Measurements from ENCODE around the gene TACC2.
A peak's percentile ranks its signal among the peaks of the same experiment; 100 is the strongest.

The TACC2 gene

GRCh38 chr10:122132882-122133565 lies 144.1 kb downstream of the TACC2 start:
- Histone ChIP-seq H3K79me1 (ENCODE audit: low read length) (peaks cover 7% of the 10 kb centered on the region), H2BK15ac (replicated peaks; ENCODE audit: low read depth) (no peak overlapping the region), H3K18ac (ENCODE audit: low read length) (no peak overlapping the region), H3K9ac (ENCODE audit: low read length) (no peak overlapping the region), H3K79me2 (ENCODE audit: control insufficient read depth, insufficient read depth, low read length) (no peaks in the 10 kb centered on the region), H3K23ac (ENCODE audit: low read length) (no peak overlapping the region), H2BK120ac (ENCODE audit: low read depth, low read length) (no peak overlapping the region), H3K4me3 (ENCODE audit: low read length) (no peak overlapping the region), H3K36me3 (ENCODE audit: control insufficient read depth, insufficient read depth, low read length) (no peaks in the 10 kb centered on the region), H3K4ac (ENCODE audit: low read depth, low read length) (no peak overlapping the region), H2BK5ac (ENCODE audit: low read length) (no peak overlapping the region), H4K5ac (ENCODE audit: low read length) (no peak overlapping the region), H3K4me1 (ENCODE audit: control insufficient read depth, low read depth, low read length) (no peaks in the 10 kb centered on the region), H3K27me3 (ENCODE audit: insufficient read depth, low read length, poor library complexity) (no peaks in the 10 kb centered on the region), H2AK5ac (ENCODE audit: low read length) (no peak overlapping the region), H3K56ac (ENCODE audit: low read length) (no peak overlapping the region), H4K8ac (ENCODE audit: low read depth, low read length) (no peak overlapping the region), H3K4me2 (ENCODE audit: low read length) (no peak overlapping the region), H3K27ac (ENCODE audit: low read depth, low read length) (no peak overlapping the region)
- DNase-seq = no peak
- WGBS (ENCODE audit: extremely low coverage, insufficient coverage, low lambda C conversion rate) = no CpG with 5 or more reads among the region's 12 CpGs

GRCh38 chr10:122135251-122136025 lies 146.5 kb downstream of the TACC2 start:
- WGBS (ENCODE audit: extremely low coverage, insufficient coverage, low lambda C conversion rate) = no CpG with 5 or more reads among the region's 13 CpGs
- no peak overlapping the region for H4K5ac ChIP-seq (ENCODE audit: low read length)
- no peak overlapping the region for H3K4ac ChIP-seq (ENCODE audit: low read depth, low read length)
- H3K4me1 ChIP-seq (ENCODE audit: control insufficient read depth, low read depth, low read length) = no peaks in the 10 kb centered on the region
- H3K27ac ChIP-seq (ENCODE audit: low read depth, low read length) = no peak overlapping the region
- H2AK5ac ChIP-seq (ENCODE audit: low read length) = no peak overlapping the region
- peaks cover 6% of the 10 kb centered on the region for H3K79me1 ChIP-seq (ENCODE audit: low read length)
- no peaks in the 10 kb centered on the region for H3K36me3 ChIP-seq (ENCODE audit: control insufficient read depth, insufficient read depth, low read length)
- no peak overlapping the region for H2BK15ac ChIP-seq (replicated peaks; ENCODE audit: low read depth)
- no peak overlapping the region for H4K8ac ChIP-seq (ENCODE audit: low read depth, low read length)
- H2BK120ac ChIP-seq (ENCODE audit: low read depth, low read length) = no peak overlapping the region
- H2BK5ac ChIP-seq (ENCODE audit: low read length) = no peak overlapping the region
- H3K4me2 ChIP-seq (ENCODE audit: low read length) = no peak overlapping the region
- H3K18ac ChIP-seq (ENCODE audit: low read length) = no peak overlapping the region
- no peak overlapping the region for H3K4me3 ChIP-seq (ENCODE audit: low read length)
- H3K56ac ChIP-seq (ENCODE audit: low read length) = no peak overlapping the region
- H3K27me3 ChIP-seq (ENCODE audit: insufficient read depth, low read length, poor library complexity) = no peaks in the 10 kb centered on the region
- DNase-seq = no peak
- H3K9ac ChIP-seq (ENCODE audit: low read length) = no peak overlapping the region
- H3K79me2 ChIP-seq (ENCODE audit: control insufficient read depth, insufficient read depth, low read length) = no peaks in the 10 kb centered on the region
- no peak overlapping the region for H3K23ac ChIP-seq (ENCODE audit: low read length)

- no peaks in the 10 kb centered on the region for H3K79me2 ChIP-seq (ENCODE audit: control insufficient read depth, insufficient read depth, low read length)
- WGBS (ENCODE audit: extremely low coverage, insufficient coverage, low lambda C conversion rate) = no CpG with 5 or more reads among the region's 16 CpGs
These were observed 150.1 kb downstream of the TACC2 start for GRCh38 chr10:122138831-122139625.

GRCh38 chr10:122139627-122140170 lies 150.7 kb downstream of the TACC2 start:
- WGBS (ENCODE audit: extremely low coverage, insufficient coverage, low lambda C conversion rate) = no CpG with 5 or more reads among the region's 10 CpGs
- no peak overlapping the region for H2BK120ac ChIP-seq (ENCODE audit: low read depth, low read length)

More at GRCh38 chr10:122138831-122139625, 150.1 kb downstream of the TACC2 start:
- Histone ChIP-seq H3K27me3 (ENCODE audit: insufficient read depth, low read length, poor library complexity) (no peaks in the 10 kb centered on the region), H2BK5ac (ENCODE audit: low read length) (no peak overlapping the region), H2BK120ac (ENCODE audit: low read depth, low read length) (no peak overlapping the region), H3K4me3 (ENCODE audit: low read length) (no peak overlapping the region), H3K4ac (ENCODE audit: low read depth, low read length) (no peak overlapping the region), H2BK15ac (replicated peaks; ENCODE audit: low read depth) (no peak overlapping the region), H3K23ac (ENCODE audit: low read length) (no peak overlapping the region), H4K5ac (ENCODE audit: low read length) (no peak overlapping the region), H3K79me1 (ENCODE audit: low read length) (peaks cover 7% of the 10 kb centered on the region), H3K27ac (ENCODE audit: low read depth, low read length) (no peak overlapping the region), H3K4me1 (ENCODE audit: control insufficient read depth, low read depth, low read length) (no peaks in the 10 kb centered on the region), H3K36me3 (ENCODE audit: control insufficient read depth, insufficient read depth, low read length) (no peaks in the 10 kb centered on the region), H3K56ac (ENCODE audit: low read length) (no peak overlapping the region), H2AK5ac (ENCODE audit: low read length) (no peak overlapping the region), H4K8ac (ENCODE audit: low read depth, low read length) (no peak overlapping the region), H3K4me2 (ENCODE audit: low read length) (no peak overlapping the region), H3K9ac (ENCODE audit: low read length) (no peak overlapping the region), H3K18ac (ENCODE audit: low read length) (no peak overlapping the region)
- no peak for DNase-seq

GRCh38 chr10:122140461-122140902 lies 151.5 kb downstream of the TACC2 start:
- H3K9ac ChIP-seq (ENCODE audit: low read length) = no peak overlapping the region
- no peak overlapping the region for H3K23ac ChIP-seq (ENCODE audit: low read length)
- H3K36me3 ChIP-seq (ENCODE audit: control insufficient read depth, insufficient read depth, low read length) = no peaks in the 10 kb centered on the region
- H3K27me3 ChIP-seq (ENCODE audit: insufficient read depth, low read length, poor library complexity) = no peaks in the 10 kb centered on the region
- H3K27ac ChIP-seq (ENCODE audit: low read depth, low read length) = no peak overlapping the region
- H3K4me3 ChIP-seq (ENCODE audit: low read length) = no peak overlapping the region
- peak; percentile 49 for DNase-seq
- no peak overlapping the region for H3K4me2 ChIP-seq (ENCODE audit: low read length)
- H2BK120ac ChIP-seq (ENCODE audit: low read depth, low read length) = no peak overlapping the region
- H2AK5ac ChIP-seq (ENCODE audit: low read length) = no peak overlapping the region
- H2BK5ac ChIP-seq (ENCODE audit: low read length) = no peak overlapping the region
- no peak overlapping the region for H3K18ac ChIP-seq (ENCODE audit: low read length)
- H3K56ac ChIP-seq (ENCODE audit: low read length) = no peak overlapping the region
- H3K79me1 ChIP-seq (ENCODE audit: low read length) = peaks cover 7% of the 10 kb centered on the region
- H3K79me2 ChIP-seq (ENCODE audit: control insufficient read depth, insufficient read depth, low read length) = no peaks in the 10 kb centered on the region
- no peak overlapping the region for H3K4ac ChIP-seq (ENCODE audit: low read depth, low read length)
- WGBS (ENCODE audit: extremely low coverage, insufficient coverage, low lambda C conversion rate) = no CpG with 5 or more reads among the region's 9 CpGs
- H2BK15ac ChIP-seq (replicated peaks; ENCODE audit: low read depth) = no peak overlapping the region
- no peaks in the 10 kb centered on the region for H3K4me1 ChIP-seq (ENCODE audit: control insufficient read depth, low read depth, low read length)
- no peak overlapping the region for H4K5ac ChIP-seq (ENCODE audit: low read length)
- no peak overlapping the region for H4K8ac ChIP-seq (ENCODE audit: low read depth, low read length)

More at GRCh38 chr10:122139627-122140170, 150.7 kb downstream of the TACC2 start:
- DNase-seq = peak; percentile 82
- Histone ChIP-seq H2BK5ac (ENCODE audit: low read length) (no peak overlapping the region), H3K4ac (ENCODE audit: low read depth, low read length) (no peak overlapping the region), H4K5ac (ENCODE audit: low read length) (no peak overlapping the region), H3K4me1 (ENCODE audit: control insufficient read depth, low read depth, low read length) (no peaks in the 10 kb centered on the region), H3K23ac (ENCODE audit: low read length) (no peak overlapping the region), H3K56ac (ENCODE audit: low read length) (no peak overlapping the region), H3K27ac (ENCODE audit: low read depth, low read length) (no peak overlapping the region), H3K79me1 (ENCODE audit: low read length) (peaks cover 7% of the 10 kb centered on the region), H4K8ac (ENCODE audit: low read depth, low read length) (no peak overlapping the region), H3K27me3 (ENCODE audit: insufficient read depth, low read length, poor library complexity) (no peaks in the 10 kb centered on the region), H3K4me3 (ENCODE audit: low read length) (no peak overlapping the region), H2AK5ac (ENCODE audit: low read length) (no peak overlapping the region), H3K18ac (ENCODE audit: low read length) (no peak overlapping the region), H3K79me2 (ENCODE audit: control insufficient read depth, insufficient read depth, low read length) (no peaks in the 10 kb centered on the region), H3K36me3 (ENCODE audit: control insufficient read depth, insufficient read depth, low read length) (no peaks in the 10 kb centered on the region), H3K4me2 (ENCODE audit: low read length) (no peak overlapping the region), H3K9ac (ENCODE audit: low read length) (no peak overlapping the region), H2BK15ac (replicated peaks; ENCODE audit: low read depth) (no peak overlapping the region)

Measured in mesendoderm (in vitro differentiated cells).